ENCODE results near the gene EZR.
"Not testable (repeated sequence)": the region's sequence is repeated elsewhere in the genome, so short reads cannot be mapped to it uniquely, and the experiment has no call there.

The EZR gene

DNA sequence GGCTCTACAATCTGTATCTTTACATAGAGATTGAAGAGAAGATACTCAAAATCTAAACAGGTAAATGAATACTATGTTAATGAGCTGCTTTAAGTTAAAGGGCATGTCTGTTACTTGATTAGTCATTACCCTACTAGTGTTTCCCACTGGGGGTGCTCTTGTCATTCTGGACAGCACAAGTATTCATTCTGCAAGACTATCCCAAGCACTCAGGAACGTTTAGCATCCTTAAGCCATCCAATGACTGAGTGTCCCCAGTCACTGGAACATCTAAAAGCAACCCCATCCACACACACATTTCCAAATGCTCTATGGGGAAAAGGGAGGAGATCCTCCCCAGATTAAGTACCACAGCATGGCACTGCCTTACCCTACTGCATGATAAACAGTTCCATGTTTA, 25.7 kb downstream of the EZR start:
- DNase-seq, result peak; percentile 53 to 55

DNA sequence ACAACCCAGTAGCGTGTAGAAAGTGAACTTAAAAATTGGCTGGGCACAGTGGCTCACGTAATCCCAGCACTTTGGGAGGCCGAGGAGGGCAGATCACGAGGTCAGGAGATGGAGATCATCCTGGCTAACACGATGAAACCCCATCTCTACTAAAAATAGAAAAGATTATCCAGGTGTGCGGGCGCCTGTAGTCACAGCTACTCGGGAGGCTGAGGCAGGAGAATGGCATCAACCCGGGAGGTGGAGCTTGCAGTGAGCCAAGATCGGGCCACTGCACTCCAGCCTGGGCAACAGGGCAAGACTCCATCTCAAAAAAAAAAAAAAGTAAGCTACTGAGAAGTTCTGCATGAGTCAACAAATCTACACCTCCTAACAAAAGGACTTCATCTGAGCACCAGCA, 26.7 kb downstream of the EZR start:
- DNase-seq, result not testable (repeated sequence)

DNA sequence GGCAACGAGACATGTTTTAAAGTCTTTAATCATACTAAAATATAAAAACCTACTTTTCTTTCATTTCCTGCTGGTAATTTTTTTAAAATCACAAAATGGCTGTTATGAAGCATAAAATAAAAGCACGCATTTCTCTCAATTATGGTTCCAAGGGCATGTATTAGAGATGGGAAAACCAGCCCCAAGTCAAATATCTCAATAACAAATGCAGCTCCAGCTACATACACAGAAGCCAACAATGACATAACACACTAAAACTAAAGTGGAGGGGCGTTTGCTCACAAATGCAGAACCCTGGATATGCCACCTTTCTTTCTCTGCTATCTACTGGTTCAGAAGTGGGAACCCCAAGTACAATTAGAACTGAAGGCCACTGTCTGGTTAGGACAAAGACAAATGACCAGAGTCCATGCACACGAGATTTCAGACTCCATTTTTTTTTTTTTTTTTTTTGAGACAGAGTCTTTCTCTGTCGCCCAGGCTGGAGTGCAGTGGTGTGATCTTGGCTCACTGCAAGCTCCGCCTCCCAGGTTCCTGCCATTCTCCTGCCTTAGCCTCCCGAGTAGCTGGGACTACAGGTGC, 27.8 kb downstream of the EZR start:
- DNase-seq, result no peak

GRCh38 chr6:158789115-158789917, 29.9 kb downstream of the EZR start:
- DNase-seq, result peak; percentile 73 to 75

DNA sequence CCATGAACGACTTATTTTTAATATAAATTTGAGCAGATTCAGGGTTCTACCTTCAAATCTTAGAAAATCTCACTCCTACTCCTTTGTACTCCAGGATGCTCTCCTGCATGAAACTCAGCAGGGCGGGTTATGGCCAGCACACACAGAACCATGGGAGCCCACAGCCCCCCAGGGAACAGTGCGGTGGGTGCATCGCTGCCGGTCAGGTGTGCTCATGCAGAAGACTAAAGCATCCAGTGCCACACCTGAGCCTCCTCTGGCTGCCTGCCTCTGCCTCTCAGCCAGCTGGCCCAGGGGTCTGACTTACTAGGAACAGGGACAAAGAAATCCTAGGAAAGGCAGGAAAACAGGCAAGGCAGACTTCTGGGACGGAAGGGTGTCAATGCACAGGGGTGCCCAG, 31.8 kb downstream of the EZR start:
- DNase-seq, result no peak

GRCh38 chr6:158786645-158787304, 32.4 kb downstream of the EZR start:
- DNase-seq, result no peak

- DNase-seq, result no peak
Observed at GRCh38 chr6:158785036-158785435, 34.1 kb downstream of the EZR start.

DNA sequence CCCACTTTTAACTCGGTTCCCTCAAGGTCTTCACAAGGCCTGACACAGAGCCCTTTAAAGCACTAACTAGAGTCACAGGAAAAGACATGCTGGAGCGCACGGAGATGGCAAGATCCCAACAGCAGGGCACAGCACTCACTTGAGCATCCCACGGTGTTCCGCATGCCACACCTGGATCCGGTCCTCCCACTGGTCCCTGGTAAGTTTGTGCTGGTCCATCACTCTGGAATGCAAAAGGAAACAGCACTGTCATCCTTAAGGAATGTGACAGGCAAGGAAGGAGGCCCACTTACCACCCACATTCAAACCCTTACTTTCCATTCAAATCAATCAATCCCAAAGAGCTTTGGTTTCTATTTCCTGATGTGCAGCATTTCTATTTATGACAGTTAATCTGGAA, 34.7 kb downstream of the EZR start:
- no peak for DNase-seq

- no peak for DNase-seq
Observed at GRCh38 chr6:158783851-158784250, 35.3 kb downstream of the EZR start.

DNA sequence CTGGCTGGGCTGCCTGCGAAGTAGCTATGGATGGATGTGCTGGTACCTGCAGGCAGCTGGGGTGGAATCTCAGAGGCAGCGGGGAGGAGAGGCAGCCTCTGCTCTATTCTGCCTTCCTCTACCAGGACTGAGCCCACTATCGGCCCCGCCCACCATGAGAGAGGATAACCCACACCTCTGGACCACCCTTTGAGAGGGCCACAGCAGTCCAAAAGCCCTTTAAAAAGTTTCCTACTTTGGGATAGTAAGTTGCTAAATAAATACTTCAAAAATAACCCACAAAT, 36.1 kb downstream of the EZR start:
- no peak for DNase-seq

DNA sequence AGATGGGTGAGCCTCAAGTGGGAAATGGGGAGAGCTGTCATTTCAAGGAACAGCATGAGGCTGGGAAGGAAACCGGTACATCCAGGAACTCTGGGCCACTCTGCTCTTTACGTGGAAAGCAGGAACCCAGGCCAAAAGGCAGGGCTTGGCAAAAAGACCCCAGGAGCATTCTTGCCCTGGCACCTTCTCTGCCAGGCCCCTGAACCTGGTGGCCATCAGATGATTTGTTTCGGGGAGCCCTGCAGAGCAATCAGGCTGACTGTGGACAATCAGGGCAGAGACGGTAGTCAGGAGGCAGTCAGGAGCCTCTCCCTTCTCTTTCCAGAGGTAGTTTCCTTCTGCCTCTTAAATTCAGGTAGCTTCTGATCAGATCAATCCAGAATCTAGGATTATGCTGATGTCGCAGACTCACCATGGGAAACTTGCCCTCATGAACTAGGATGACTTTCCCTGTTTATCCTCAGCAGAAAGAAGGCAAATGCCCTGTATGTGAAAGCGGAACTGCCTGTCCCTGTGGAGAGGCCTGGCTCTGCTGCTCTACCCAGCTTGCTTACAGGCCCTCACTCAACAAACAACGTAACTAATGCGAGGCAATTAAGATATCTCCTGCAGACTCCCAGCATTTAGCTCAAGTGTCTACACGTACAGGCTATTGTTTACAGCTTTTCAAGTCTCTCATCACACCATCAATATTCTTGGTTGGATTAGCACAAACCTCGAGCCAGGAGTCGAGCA, 36.6 kb downstream of the EZR start:
- no peak for DNase-seq

- DNase-seq, result no peak
Observed at GRCh38 chr6:158781692-158782373, 37.3 kb downstream of the EZR start.

DNA sequence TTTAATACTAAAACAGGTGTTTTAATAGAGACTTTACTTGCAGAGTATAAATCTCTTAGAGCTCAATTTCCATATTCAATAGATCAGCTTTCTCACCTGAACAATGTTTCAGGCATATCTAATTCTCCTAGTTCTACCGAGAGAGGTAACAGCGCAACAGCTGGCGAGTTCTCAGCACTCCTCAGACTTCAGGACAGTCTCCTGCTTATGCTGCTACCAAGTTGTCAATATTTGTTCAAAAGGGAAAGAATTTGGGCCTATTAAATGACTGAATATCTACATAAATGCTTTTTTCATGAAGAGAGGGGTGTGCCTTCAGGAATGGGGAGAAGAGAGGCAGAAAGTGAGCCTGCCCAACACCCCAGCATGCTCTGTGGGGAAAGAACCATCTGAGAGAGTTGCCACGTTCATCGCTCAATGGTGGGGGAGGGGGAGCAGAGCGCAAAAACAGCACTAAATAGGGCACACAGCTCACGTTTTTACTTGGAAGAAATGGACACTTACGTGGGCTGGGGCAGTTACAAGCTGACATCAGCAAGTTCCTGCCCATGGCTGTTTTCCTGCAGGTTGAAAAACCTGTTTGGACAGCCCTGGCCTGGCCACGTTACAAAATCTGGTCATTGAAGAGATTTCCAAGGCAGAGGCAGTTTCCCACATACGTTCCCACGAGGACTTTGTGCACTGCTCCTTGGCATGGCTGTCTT, 38.0 kb downstream of the EZR start:
- DNase-seq, result no peak

- no peak for DNase-seq
Observed at GRCh38 chr6:158780246-158780884, 38.8 kb downstream of the EZR start.

DNA sequence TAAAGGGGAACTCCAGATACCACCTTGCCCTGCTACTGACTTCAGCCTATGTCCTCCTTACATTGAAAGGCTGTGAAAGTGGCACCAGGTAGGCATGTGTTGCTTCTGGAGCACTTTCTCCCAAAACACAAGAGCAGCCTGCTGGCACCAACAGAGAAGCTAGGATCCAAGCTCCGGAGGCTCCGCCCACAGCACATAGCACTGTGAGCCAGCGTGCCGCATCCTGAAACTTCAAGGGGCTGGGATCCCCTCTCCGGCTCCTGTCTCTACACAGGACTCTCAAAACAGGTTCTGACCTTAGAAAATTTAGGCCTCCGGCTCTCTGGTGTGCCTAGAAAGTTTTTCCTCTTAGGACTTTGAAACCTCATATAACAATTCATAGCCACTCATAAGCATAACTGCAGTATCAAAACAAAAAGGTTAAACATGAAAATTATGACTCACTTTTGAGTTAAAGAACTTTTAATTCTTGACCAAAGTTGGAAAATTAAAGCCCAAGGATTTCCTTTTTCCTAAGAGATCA, 41.1 kb downstream of the EZR start:
- DNase-seq, result no peak

GRCh38 chr6:158777510-158777909, 41.7 kb downstream of the EZR start:
- DNase-seq, result no peak

- no peak for DNase-seq
Observed at GRCh38 chr6:158776737-158777136, 42.4 kb downstream of the EZR start.

- DNase-seq, result no peak
Observed at GRCh38 chr6:158775832-158776231, 43.3 kb downstream of the EZR start.

GRCh38 chr6:158774717-158775449, 44.3 kb downstream of the EZR start:
- DNase-seq, result no peak

DNA sequence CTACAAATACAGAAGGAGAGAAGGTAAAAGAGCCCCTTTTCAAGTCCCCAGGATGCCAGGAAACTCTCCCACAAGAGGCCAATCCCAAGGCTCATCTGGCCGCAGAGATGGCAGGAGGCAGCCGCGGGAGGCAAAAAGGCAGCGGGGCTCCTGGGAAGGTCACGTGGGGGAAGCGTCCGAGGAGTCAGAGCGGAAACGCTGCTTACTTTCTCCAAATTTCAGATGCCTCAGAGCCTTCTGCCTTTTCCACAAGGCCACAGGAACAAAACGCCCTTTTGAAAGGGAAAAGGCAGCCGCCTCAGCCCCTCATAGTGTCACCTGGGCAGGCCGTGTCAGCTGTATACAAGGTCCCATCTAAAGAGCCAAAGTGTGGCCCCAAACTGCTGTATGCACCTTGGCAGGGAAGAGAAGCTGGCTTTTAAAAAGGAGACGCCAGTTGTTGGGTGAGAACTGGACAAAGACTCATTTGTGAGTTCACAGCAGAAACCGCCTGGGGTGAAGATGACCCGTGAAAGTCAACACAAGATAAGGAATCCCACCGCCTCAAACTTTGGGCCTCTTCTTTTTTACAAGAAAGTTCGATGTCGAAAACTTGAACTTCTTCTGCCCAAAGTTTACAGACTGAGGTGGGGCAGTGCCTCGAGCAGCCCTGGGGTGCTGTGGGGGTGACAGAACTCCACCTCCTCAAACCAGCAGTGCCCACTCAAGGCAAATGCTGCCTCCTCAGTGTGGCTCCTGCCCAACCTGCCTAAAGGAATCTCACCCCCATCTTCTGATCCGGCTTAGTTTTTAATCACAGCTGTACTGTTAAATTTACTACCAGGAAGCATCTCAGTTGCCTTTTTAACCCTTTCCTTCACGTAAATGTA, 45.4 kb downstream of the EZR start:
- no peak for DNase-seq
